GM12878 (cell line): ENCODE measurements around the gene ASTL.

Source experiments
- ATF7 ChIP-seq: fragments of 450-650 bp; IDR thresholded peaks from 2 replicates; pipeline ENCODE4 v1.6.1; 2016; ENCODE audit warnings: low read depth, mild to moderate bottlenecking
- CBX3 ChIP-seq: fragments of 200-600 bp; sonication (generic); IDR thresholded peaks from 2 replicates; pipeline ENCODE4 v1.6.1; 2016; ENCODE audit warnings: low read depth, borderline replicate concordance
- CTCF ChIP-seq, 3 experiments: IDR thresholded peaks in 2 of 3; conservative IDR thresholded peaks in 1 of 3; 2 replicates each; pipeline ENCODE4 v1.5.1; 2011; ENCODE audit warnings: low read depth in 3 of 3, low read length in 3 of 3, mild to moderate bottlenecking in 3 of 3, control low read depth in 2 of 3, moderate library complexity in 2 of 3, inconsistent platforms in 1 of 3, mixed read lengths in 1 of 3; ENCODE audit not compliant: control insufficient read depth in 2 of 3, insufficient read depth in 1 of 3; ENCODE audit errors: extremely low read depth in 1 of 3
- EED ChIP-seq: sonication (generic); IDR thresholded peaks from 2 replicates; pipeline ENCODE4 v1.6.1; 2016; ENCODE audit warnings: antibody characterized with exemption, low read depth
- EP300 ChIP-seq, 2 experiments: fragments of 150-350 bp in 1 of 2; IDR thresholded peaks; 2 replicates each; pipeline ENCODE4 v1.6.1; 2011 to 2012; ENCODE audit warnings: low read depth in 2 of 2, low read length in 2 of 2, borderline replicate concordance in 1 of 2, improper control_type of control experiment in 1 of 2, inconsistent platforms in 1 of 2; ENCODE audit not compliant: control insufficient read depth in 1 of 2
- FOXM1 ChIP-seq: IDR thresholded peaks from 2 replicates; pipeline ENCODE4 v1.6.1; 2012; ENCODE audit warnings: low read depth, mild to moderate bottlenecking, inconsistent platforms, low read length, moderate library complexity
- SRF ChIP-seq, 2 experiments: IDR thresholded peaks; 2 replicates each; pipeline ENCODE4 v1.6.1; 2011; ENCODE audit warnings: low read depth in 2 of 2, low read length in 2 of 2, mild to moderate bottlenecking in 1 of 2, moderate library complexity in 1 of 2
- TAF1 ChIP-seq: IDR thresholded peaks from 2 replicates; pipeline ENCODE4 v1.6.1; 2011; ENCODE audit warnings: mild to moderate bottlenecking, low read depth, low read length, borderline replicate concordance
- TBL1XR1 ChIP-seq: IDR thresholded peaks from 2 replicates; pipeline ENCODE4 v1.6.1; 2012; ENCODE audit warnings: low read depth, low read length, improper control_type of control experiment
- TCF12 ChIP-seq: IDR thresholded peaks from 2 replicates; pipeline ENCODE4 v1.6.1; 2011; ENCODE audit warnings: low read depth, mild to moderate bottlenecking, low read length

- TF ChIP-seq TCF12: no peak
- TF ChIP-seq CTCF (IDR thresholded peaks at IDR 0.05 in 2 of 3, conservative IDR thresholded peaks at IDR 0.05 in 1 of 3; ENCODE audit: control insufficient read depth in 2 of 3, extremely low read depth in 1 of 3, insufficient read depth in 1 of 3, low read depth in 3 of 3, low read length in 3 of 3): no peak
- no peak for TF ChIP-seq TBL1XR1
- no peak for TF ChIP-seq CBX3
- TF ChIP-seq FOXM1: no peak
- TF ChIP-seq EP300 (IDR thresholded peaks at IDR 0.05; ENCODE audit: borderline replicate concordance in 1 of 2, control insufficient read depth in 1 of 2, low read depth in 2 of 2, low read length in 2 of 2): no peak
- TF ChIP-seq TAF1: no peak
- no peak for TF ChIP-seq EED
- TF ChIP-seq SRF (IDR thresholded peaks at IDR 0.05; ENCODE audit: low read depth in 2 of 2, low read length in 2 of 2): no peak
- TF ChIP-seq ATF7: no peak
These were observed 11.8 kb upstream of the ASTL start for GRCh38 chr2:96150007-96150640.
